K562 (cell line): Measurements from ENCODE around the gene DAGLA. TPM values are rescaled to one million over a fixed set of nuclear protein-coding genes. Genes with fewer than 3 reads are reported as not detected.
A peak's percentile ranks its signal among the peaks of the same experiment; 100 is the strongest.

Experiments used
- CREM ChIP-seq: IDR thresholded peaks from 2 replicates; pipeline ENCODE4 v1.6.1; 2014; ENCODE audit warnings: antibody characterized with exemption, low read depth
- HDAC6 ChIP-seq: IDR thresholded peaks from 2 replicates; pipeline ENCODE4 v1.6.1; 2012; ENCODE audit warnings: low read depth, mild to moderate bottlenecking, control low read depth, inconsistent platforms, low read length, moderate library complexity
- HOXB6 ChIP-seq: fragments of 250-450 bp; sonication (Bioruptor Pico); IDR thresholded peaks from 2 replicates; pipeline ENCODE4 v1.5.1; 2022; ENCODE audit warnings: mild to moderate bottlenecking, borderline replicate concordance
- MAFF ChIP-seq: IDR thresholded peaks from 2 replicates; pipeline ENCODE4 v1.6.1; 2012; ENCODE audit warnings: low read length, improper control_type of control experiment
- NRF1 ChIP-seq, 2 experiments: fragments of 450-650 bp; IDR thresholded peaks in 1 of 2; conservative IDR thresholded peaks in 1 of 2; 2 replicates each; pipeline ENCODE4 v1.6.1; 2014; ENCODE audit warnings: mild to moderate bottlenecking in 2 of 2
- PTRF ChIP-seq: fragments of 450-650 bp; IDR thresholded peaks from 2 replicates; pipeline ENCODE4 v1.6.1; 2016; ENCODE audit warnings: mild to moderate bottlenecking, missing genetic modification characterization, missing compliant biosample characterization
- SAFB2 ChIP-seq: fragments of 200-400 bp; formaldehyde crosslinking; IDR thresholded peaks from 2 replicates; pipeline ENCODE4 v1.6.1; 2018; ENCODE audit warnings: borderline replicate concordance, low read length, low read depth, moderate library complexity; ENCODE audit not compliant: severe bottlenecking
- ZFP36 ChIP-seq: fragments of 150-350 bp; IDR thresholded peaks from 2 replicates; pipeline ENCODE4 v1.6.1; 2018; ENCODE audit warnings: low read length, low read depth; ENCODE audit not compliant: partially characterized antibody
- ZNF354B ChIP-seq: fragments of 250-450 bp; sonication (Bioruptor Pico); IDR thresholded peaks from 2 replicates; pipeline ENCODE4 v1.4.0; 2020
- ZNF436 ChIP-seq: fragments of 250-450, 450-650 bp; sonication (Bioruptor Pico); formaldehyde crosslinking; IDR thresholded peaks from 2 replicates; pipeline ENCODE4 v1.7.0; 2020; ENCODE audit warnings: mild to moderate bottlenecking
- ZNF695 ChIP-seq: fragments of 450-650 bp; formaldehyde crosslinking; IDR thresholded peaks from 2 replicates; pipeline ENCODE4 v1.4.0; 2020; ENCODE audit warnings: mild to moderate bottlenecking, moderate library complexity
- ZNF696 ChIP-seq: fragments of 250-450 bp; sonication (Bioruptor Pico); conservative IDR thresholded peaks from 2 replicates; pipeline ENCODE4 v1.4.0; 2020; ENCODE audit warnings: mild to moderate bottlenecking, moderate library complexity
- polyA plus RNA-seq, 8 experiments: library from polyadenylated mRNA; depleted of rRNA in 4 of 8; stranded (reverse) in 5 of 8; unstranded in 3 of 8; fragments of >200 nt; fragmentation: Nextera tagmentation in 2 of 8; fragmentation: Illumina TruSeq in 1 of 8; extraction: Ambion mirVana in 2 of 8; extraction: Trizol in 1 of 8; gene quantifications; 2 replicates each; pipeline versions ENCODE4 v1.2.1 to v1.2.3, GENCODE V29; 2011 to 2014; ENCODE audit warnings: inconsistent platforms in 1 of 8, missing spikeins in 1 of 8
- total RNA-seq, 7 experiments: library from RNA; depleted of rRNA in 6 of 7; stranded (reverse); fragments of >200 nt in 6 of 7; fragmentation: Illumina TruSeq in 2 of 7; extraction: Trizol in 2 of 7; gene quantifications; 2 replicates each; pipeline versions ENCODE4 v1.2.1 to v1.2.3, GENCODE V29; 2011 to 2021; ENCODE audit warnings: low replicate concordance in 1 of 7
- TF ChIP-seq, protein P1 (sequence below): sonication (generic); formaldehyde crosslinking; IDR thresholded peaks from 2 replicates; pipeline ENCODE4 v1.8.0; 2022; ENCODE audit warnings: mild to moderate bottlenecking, low read depth, missing genetic modification reagents

The DAGLA gene
- total and polyA plus RNA-seq, 9 of the 15 experiments (the other 6 are each of a cell fraction or from before 2014, with no cell fraction given): 0.03 to 0.16 (median 0.04) TPM; not detected in 4

- TF ChIP-seq, protein P1, sequence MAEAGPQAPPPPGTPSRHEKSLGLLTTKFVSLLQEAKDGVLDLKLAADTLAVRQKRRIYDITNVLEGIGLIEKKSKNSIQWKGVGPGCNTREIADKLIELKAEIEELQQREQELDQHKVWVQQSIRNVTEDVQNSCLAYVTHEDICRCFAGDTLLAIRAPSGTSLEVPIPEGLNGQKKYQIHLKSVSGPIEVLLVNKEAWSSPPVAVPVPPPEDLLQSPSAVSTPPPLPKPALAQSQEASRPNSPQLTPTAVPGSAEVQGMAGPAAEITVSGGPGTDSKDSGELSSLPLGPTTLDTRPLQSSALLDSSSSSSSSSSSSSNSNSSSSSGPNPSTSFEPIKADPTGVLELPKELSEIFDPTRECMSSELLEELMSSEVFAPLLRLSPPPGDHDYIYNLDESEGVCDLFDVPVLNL (CRISPR knock-in tag): no peak
- no peak for TF ChIP-seq ZNF696
- TF ChIP-seq CREM: no peak; the same call in none of the 2 replicates
- TF ChIP-seq ZNF354B: no peak
- no peak for TF ChIP-seq MAFF
- no peak for TF ChIP-seq HOXB6 (CRISPR knock-in tag)
- no peak for TF ChIP-seq HDAC6
- TF ChIP-seq SAFB2: no peak
- TF ChIP-seq ZNF436 (CRISPR knock-in tag): no peak
- no peak for TF ChIP-seq PTRF (tag)
- TF ChIP-seq NRF1 (conservative IDR thresholded peaks at IDR 0.05 in 1 of 2, IDR thresholded peaks at IDR 0.05 in 1 of 2): no peak; a peak in 1 of 4 replicates
- TF ChIP-seq ZNF695 (CRISPR knock-in tag): no peak
- TF ChIP-seq ZFP36: peak; percentile 33
Observed at GRCh38 chr11:61749591-61750217, 69.5 kb downstream of the DAGLA start (continued).
